ENCODE data around the gene MT3. TPM values are rescaled to one million over a fixed set of nuclear protein-coding genes. Genes with fewer than 3 reads are reported as not detected.

The MT3 gene
- total and polyA plus RNA-seq, 2 experiments from 2014 or later = not detected

GRCh38 chr16:56628486-56629350 is 39.4 kb downstream of the MT3 start:
- Histone ChIP-seq H3K36me3 (ENCODE audit: low read depth) (no peaks in the 10 kb centered on the region), H3K4me3 (no peak overlapping the region), H2AFZ (no peak overlapping the region), H4K20me1 (ENCODE audit: insufficient read depth) (no peaks in the 10 kb centered on the region), H3K4me1 (ENCODE audit: insufficient read depth) (peaks cover 4% of the 10 kb centered on the region; the same call in 1 of the 2 replicates), H3K9ac (no peak overlapping the region), H3K9me3 (ENCODE audit: low read depth) (no peaks in the 10 kb centered on the region), H3K27me3 (replicated peaks; ENCODE audit: insufficient read depth) (no peaks in the 10 kb centered on the region), H3K79me2 (ENCODE audit: insufficient read depth) (peaks cover 11% of the 10 kb centered on the region), H3K9me2 (ENCODE audit: insufficient read depth) (no peaks in the 10 kb centered on the region), H3K27ac (no peak overlapping the region), H3K4me2 (ENCODE audit: unreplicated experiment) (no peak overlapping the region), H3F3A (ENCODE audit: insufficient read depth) (peaks cover 36% of the 10 kb centered on the region)
- 45 to 48% methylated on average over 9 of the region's 9 CpGs for WGBS, 2 experiments (ENCODE audit: low coverage in 1 of 2, low lambda C conversion rate in 2 of 2, missing lambda C conversion rate in 2 of 2)
- no peak for TF ChIP-seq EZH2phosphoT487 (IDR thresholded peaks at IDR 0.05; ENCODE audit: insufficient read depth, low read depth)
- in situ Hi-C loops (cut with MboI) = no loop called here
- DNase-seq = peak; percentile 37

- Histone ChIP-seq H3K4me1 (ENCODE audit: insufficient read depth) (peaks cover 4% of the 10 kb centered on the region; the same call in 1 of the 2 replicates), H3K9me2 (ENCODE audit: insufficient read depth) (no peaks in the 10 kb centered on the region), H3F3A (ENCODE audit: insufficient read depth) (peaks cover 36% of the 10 kb centered on the region), H3K9me3 (ENCODE audit: low read depth) (no peaks in the 10 kb centered on the region), H3K36me3 (ENCODE audit: low read depth) (no peaks in the 10 kb centered on the region), H3K4me2 (ENCODE audit: unreplicated experiment) (no peak overlapping the region), H3K4me3 (no peak overlapping the region), H3K27ac (no peak overlapping the region), H3K9ac (no peak overlapping the region), H3K27me3 (replicated peaks; ENCODE audit: insufficient read depth) (no peaks in the 10 kb centered on the region), H3K79me2 (ENCODE audit: insufficient read depth) (peaks cover 11% of the 10 kb centered on the region), H4K20me1 (ENCODE audit: insufficient read depth) (no peaks in the 10 kb centered on the region), H2AFZ (no peak overlapping the region)
- DNase-seq = no peak
- in situ Hi-C loops (cut with MboI) = no loop called here
- 81 to 85% methylated on average over 3 of the region's 3 CpGs for WGBS, 2 experiments (ENCODE audit: low coverage in 1 of 2, low lambda C conversion rate in 2 of 2, missing lambda C conversion rate in 2 of 2)
- no peak for TF ChIP-seq EZH2phosphoT487 (IDR thresholded peaks at IDR 0.05; ENCODE audit: insufficient read depth, low read depth)
- no peak for TF ChIP-seq EZH2 (IDR thresholded peaks at IDR 0.05; ENCODE audit: insufficient read depth, poor library complexity, severe bottlenecking)
Observed at GRCh38 chr16:56629531-56629930, 40.2 kb downstream of the MT3 start.

GRCh38 chr16:56630134-56630533 is 40.8 kb downstream of the MT3 start:
- Histone ChIP-seq H3K4me1 (ENCODE audit: insufficient read depth) (peaks cover 4% of the 10 kb centered on the region; the same call in 1 of the 2 replicates), H2AFZ (no peak overlapping the region), H3K79me2 (ENCODE audit: insufficient read depth) (peaks cover 11% of the 10 kb centered on the region), H3F3A (ENCODE audit: insufficient read depth) (peaks cover 36% of the 10 kb centered on the region), H3K9me2 (ENCODE audit: insufficient read depth) (no peaks in the 10 kb centered on the region), H3K4me3 (no peak overlapping the region), H4K20me1 (ENCODE audit: insufficient read depth) (no peaks in the 10 kb centered on the region), H3K9ac (no peak overlapping the region), H3K4me2 (ENCODE audit: unreplicated experiment) (no peak overlapping the region), H3K27ac (no peak overlapping the region), H3K27me3 (replicated peaks; ENCODE audit: insufficient read depth) (no peaks in the 10 kb centered on the region), H3K9me3 (ENCODE audit: low read depth) (no peaks in the 10 kb centered on the region), H3K36me3 (ENCODE audit: low read depth) (no peaks in the 10 kb centered on the region)
- DNase-seq = no peak
- WGBS, 2 experiments (ENCODE audit: low coverage in 1 of 2, low lambda C conversion rate in 2 of 2, missing lambda C conversion rate in 2 of 2) = 90 to 93% methylated on average over 3 of the region's 3 CpGs
- in situ Hi-C loops (cut with MboI) = no loop called here
- no peak for TF ChIP-seq EZH2phosphoT487 (IDR thresholded peaks at IDR 0.05; ENCODE audit: insufficient read depth, low read depth)
- TF ChIP-seq EZH2 (IDR thresholded peaks at IDR 0.05; ENCODE audit: insufficient read depth, poor library complexity, severe bottlenecking) = no peak

- Histone ChIP-seq H3K4me1 (ENCODE audit: insufficient read depth) (peaks cover 4% of the 10 kb centered on the region; the same call in 1 of the 2 replicates), H3K27me3 (replicated peaks; ENCODE audit: insufficient read depth) (no peaks in the 10 kb centered on the region), H3K4me3 (no peak overlapping the region), H2AFZ (no peak overlapping the region), H3F3A (ENCODE audit: insufficient read depth) (peaks cover 31% of the 10 kb centered on the region), H3K9me2 (ENCODE audit: insufficient read depth) (no peaks in the 10 kb centered on the region), H3K79me2 (ENCODE audit: insufficient read depth) (peaks cover 6% of the 10 kb centered on the region), H3K27ac (no peak overlapping the region), H3K9me3 (ENCODE audit: low read depth) (no peaks in the 10 kb centered on the region), H4K20me1 (ENCODE audit: insufficient read depth) (no peaks in the 10 kb centered on the region), H3K4me2 (ENCODE audit: unreplicated experiment) (no peak overlapping the region), H3K9ac (no peak overlapping the region), H3K36me3 (ENCODE audit: low read depth) (no peaks in the 10 kb centered on the region)
- in situ Hi-C loops (cut with MboI) = no loop called here
- WGBS, 2 experiments (ENCODE audit: low coverage in 1 of 2, low lambda C conversion rate in 2 of 2, missing lambda C conversion rate in 2 of 2) = 96 to 97% methylated on average over 10 of the region's 10 CpGs
- TF ChIP-seq EZH2 (IDR thresholded peaks at IDR 0.05; ENCODE audit: insufficient read depth, poor library complexity, severe bottlenecking) = no peak
- no peak for TF ChIP-seq EZH2phosphoT487 (IDR thresholded peaks at IDR 0.05; ENCODE audit: insufficient read depth, low read depth)
- no peak for DNase-seq
Observed at GRCh38 chr16:56631197-56631596, 41.9 kb downstream of the MT3 start.

Measured in GM23248 (cell line).